ENCODE results near the gene MMP3.

MMP3 gene

GRCh38 chr11:102831489-102832440, 11.6 kb downstream of the MMP3 start:
- no peak for DNase-seq (ENCODE audit: low read depth in 2 of 2)

DNA sequence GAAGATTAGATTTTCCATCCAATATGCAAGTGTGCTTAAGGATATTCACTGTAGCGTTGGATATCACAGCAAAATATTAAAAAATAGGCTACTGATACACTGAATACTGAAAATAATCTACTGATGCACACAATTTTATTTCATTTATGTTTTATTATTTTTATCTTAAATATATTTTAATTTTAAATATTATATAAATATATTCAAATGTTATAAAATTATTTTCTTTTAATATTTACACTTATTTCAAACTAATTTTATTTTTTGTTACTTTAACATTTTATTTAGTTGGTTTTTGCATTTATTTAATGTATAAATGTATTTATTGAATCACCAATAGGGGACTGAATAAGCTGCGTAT, 12.3 kb downstream of the MMP3 start:
- no peak for DNase-seq (ENCODE audit: low read depth in 2 of 2)

DNA sequence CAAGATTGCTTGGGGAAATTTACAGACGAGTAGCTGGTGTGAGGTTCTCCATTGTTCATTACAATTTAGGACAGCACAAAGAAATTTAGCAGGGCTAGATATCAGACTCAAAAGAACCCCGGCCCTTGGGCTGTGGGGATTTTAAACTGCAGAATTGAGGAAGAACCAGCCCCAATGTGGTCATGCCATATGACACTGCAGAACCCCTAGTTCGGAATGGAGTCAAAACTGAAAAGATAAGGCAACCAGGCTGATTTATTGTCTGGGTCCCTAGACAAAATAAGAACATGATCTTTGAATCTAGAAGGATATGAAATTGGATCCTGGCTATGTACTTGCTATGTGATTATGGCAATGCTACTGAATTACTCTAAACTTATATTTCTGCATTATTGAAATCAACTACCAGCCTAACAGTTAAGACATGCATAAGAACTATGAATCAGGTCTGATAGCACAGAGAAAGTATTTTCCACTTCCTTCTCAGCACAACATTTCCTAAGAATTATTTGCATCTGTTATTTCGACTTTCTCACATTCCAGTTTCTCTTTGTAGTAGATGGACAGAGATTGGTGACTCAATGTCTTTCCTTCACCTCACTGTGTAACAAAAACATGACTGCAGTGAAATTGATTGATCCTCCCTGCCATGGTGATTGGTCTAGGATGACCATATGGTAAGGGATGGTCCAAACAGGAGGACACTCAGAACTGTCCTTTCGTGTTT, 13.2 kb downstream of the MMP3 start:
- DNase-seq (ENCODE audit: low read depth in 2 of 2) = no peak

DNA sequence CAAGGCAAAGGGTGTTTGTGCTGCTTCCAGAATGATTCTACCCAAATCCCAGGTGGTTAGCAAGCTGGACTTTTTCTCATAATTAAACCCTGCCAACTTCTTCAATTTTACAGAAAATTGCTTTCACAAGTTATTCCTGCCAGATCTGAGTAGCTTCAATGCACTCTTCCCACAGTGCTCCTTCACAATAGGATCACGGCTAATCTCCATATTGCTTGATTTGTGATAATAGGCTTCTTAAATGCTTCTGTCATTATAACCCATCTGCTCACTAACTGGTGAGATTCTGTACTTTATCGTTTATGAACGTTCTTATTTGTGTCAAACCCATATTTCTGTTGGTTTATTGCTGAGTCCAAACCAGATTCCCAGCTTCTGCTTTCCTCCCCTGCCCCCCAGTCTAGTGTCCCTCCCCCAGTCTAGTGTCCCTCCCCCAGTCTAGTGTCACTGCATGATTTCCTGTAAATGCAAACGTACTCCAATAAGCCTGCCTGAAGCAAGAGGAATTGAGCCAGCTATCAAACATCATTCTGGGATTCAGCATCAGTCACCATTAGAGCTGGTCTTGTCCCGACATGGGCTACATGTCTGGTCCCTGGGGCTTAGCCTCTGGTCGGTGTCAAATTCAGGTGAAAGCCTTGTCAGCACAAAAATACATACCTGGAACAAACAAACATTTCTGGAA, 14.0 kb downstream of the MMP3 start:
- DNase-seq (ENCODE audit: low read depth in 2 of 2) = no peak

- DNase-seq (ENCODE audit: low read depth in 2 of 2) = no peak
These were observed 18.9 kb downstream of the MMP3 start for GRCh38 chr11:102824556-102824955.

GRCh38 chr11:102819491-102819890, 23.9 kb downstream of the MMP3 start:
- no peak for DNase-seq (ENCODE audit: low read depth in 2 of 2)

DNA sequence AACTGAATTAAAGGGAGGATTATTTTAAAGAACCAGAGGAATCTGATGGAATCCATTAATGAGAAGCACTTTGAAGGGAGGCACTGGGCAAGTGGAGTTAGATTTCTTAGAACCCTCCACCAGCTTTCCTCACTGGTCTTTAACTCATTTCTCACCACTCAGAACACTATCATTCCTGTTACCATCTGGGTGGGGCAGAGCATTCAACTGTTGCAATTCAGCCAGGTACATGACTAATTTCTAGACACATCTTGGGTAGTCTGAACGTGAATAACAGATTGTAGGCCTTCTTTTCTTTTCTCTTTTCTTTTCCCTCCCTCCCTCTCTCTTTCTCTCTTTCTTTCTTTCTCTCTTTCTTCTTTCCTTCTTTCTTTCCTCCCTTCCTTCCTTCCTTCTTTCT, 29.9 kb downstream of the MMP3 start:
- no peak for DNase-seq (ENCODE audit: low read depth in 2 of 2)

GRCh38 chr11:102812188-102812587, 31.2 kb downstream of the MMP3 start:
- no peak for DNase-seq (ENCODE audit: low read depth in 2 of 2)

- DNase-seq (ENCODE audit: low read depth in 2 of 2) = no peak
These were observed 32.3 kb downstream of the MMP3 start for GRCh38 chr11:102810950-102811660.

GRCh38 chr11:102809971-102810370, 33.4 kb downstream of the MMP3 start:
- DNase-seq (ENCODE audit: low read depth in 2 of 2) = no peak

- no peak for DNase-seq (ENCODE audit: low read depth in 2 of 2)
These were observed 35.5 kb downstream of the MMP3 start for GRCh38 chr11:102807921-102808320.

DNA sequence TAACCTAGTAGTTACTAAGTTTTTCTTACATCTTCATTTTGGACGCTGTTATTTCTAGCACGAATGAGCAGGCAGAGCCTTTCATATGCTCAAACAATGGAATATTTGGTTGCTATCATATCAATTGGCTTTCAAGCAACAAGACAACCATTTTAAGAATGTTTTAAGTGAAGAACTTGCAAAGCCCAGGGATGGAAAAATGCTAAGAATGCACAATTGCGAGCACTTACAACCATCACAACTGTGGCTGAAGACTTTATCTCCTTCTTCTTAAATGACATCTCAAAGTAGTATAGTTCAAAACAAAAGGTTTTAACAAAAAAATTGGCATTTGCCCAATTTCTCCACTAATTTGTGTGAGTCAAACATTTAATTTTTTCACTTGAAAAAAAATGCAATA, 37.1 kb downstream of the MMP3 start:
- DNase-seq (ENCODE audit: low read depth in 2 of 2) = no peak

GRCh38 chr11:102802341-102802740, 41.1 kb downstream of the MMP3 start:
- DNase-seq (ENCODE audit: low read depth in 2 of 2) = no peak

GRCh38 chr11:102800767-102801166, 42.6 kb downstream of the MMP3 start:
- DNase-seq (ENCODE audit: low read depth in 2 of 2) = no peak

- no peak for DNase-seq (ENCODE audit: low read depth in 2 of 2)
These were observed 43.6 kb downstream of the MMP3 start for GRCh38 chr11:102799681-102800340.

GRCh38 chr11:102798012-102798746, 45.2 kb downstream of the MMP3 start, which contains the start of gene MMP1:
TSS of gene MMP1 (minus strand) at chr11:102798160. CDS start at chr11:102798092, 68 bp downstream.
- DNase-seq (ENCODE audit: low read depth in 2 of 2) = no peak

DNA sequence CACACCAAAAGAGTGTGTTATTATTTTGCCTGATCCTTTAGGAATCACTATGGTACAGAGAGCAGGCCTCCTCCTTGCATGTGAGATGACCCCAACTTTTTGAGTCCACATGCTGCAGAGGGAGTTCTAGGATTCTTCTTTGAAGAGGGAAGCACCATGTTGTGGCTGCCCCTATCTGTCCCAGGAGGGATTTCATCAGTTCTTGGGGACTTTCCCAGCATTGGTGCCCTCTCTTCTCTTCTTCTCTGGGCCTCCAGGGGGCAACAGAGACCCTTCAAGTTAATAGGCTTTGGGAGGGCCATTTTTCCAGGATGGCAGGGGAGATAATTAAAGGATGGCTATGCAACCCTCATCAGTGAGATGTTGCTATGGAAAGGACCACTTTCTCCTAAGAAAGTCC, 49.0 kb downstream of the MMP3 start:
- no peak for DNase-seq (ENCODE audit: low read depth in 2 of 2)

- no peak for DNase-seq (ENCODE audit: low read depth in 2 of 2)
These were observed 49.6 kb downstream of the MMP3 start for GRCh38 chr11:102793677-102794290.

DNA sequence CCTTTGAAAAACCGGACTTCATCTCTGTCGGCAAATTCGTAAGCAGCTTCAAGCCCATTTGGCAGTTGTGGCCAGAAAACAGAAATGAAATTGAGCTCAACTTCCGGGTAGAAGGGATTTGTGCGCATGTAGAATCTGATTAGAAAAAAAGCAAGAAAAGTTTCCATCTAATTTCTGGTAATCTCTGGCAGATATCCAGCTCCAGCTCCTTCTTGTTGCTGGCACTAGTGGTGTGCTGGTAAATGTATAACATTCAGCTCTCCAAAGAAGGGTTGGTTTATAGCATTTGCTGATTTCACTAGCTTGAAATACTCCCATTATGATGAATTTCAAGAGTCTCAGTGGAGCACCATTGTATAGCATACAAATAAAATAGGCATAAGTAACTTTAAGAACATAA, 50.8 kb downstream of the MMP3 start:
- no peak for DNase-seq (ENCODE audit: low read depth in 2 of 2)

Data from stimulated activated CD4-positive, alpha-beta T cell treated with anti-CD3 and anti-CD28 coated beads, Interleukin-1b, Interleukin-23, amount 100 ng/mL, for 4 hours (primary cell).